ENCODE results near the gene SPEM1.

The SPEM1 gene

DNA sequence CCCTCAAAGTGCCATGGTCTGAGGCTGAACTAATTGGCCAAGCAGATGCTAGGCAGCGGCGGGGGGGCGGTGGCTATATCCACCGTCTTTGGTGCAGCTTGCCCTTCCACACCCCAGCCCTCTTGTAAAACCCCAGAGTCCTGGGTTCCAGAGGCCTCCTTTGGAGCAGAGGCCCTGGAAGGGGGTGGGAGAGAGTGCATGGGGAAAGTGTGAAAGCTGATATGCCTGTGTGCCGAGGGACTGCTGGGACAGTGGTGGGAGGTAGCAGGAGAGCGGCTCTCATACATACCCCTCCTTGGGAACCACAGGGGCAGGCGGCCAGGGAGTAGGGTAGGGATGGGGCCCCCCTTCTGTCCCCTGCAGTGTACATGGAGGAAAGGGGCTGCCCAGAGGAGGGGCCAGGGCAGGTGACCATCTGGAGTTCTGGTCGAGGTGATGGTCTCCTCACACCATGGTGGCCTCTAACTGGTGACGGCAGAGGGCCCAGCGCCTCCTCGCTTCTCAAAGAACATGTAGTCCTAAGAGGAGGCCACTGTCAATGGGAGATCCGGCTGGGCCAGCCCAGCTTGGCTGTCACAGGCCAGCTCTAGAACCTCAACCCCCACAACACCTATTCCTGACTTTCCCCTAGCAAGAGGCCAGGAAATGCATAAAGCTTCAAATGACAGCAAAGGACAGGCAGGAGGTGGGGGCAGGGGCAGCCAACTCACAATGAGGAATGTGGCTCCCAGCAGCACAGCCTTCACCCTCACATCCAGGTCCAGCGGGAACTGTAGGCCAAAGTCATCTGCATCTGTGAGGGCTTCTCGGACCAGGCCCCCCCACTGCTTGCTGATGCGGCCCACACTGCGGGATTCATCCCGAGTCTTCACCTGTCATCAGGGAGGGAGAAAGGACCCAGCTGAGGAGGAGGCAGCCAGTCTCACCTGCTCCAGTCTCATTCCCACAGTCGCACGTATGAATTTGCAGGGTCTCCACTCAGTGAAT lies 29.9 kb upstream of the SPEM1 start:
- TF ChIP-seq CTCF (IDR thresholded peaks at IDR 0.05; ENCODE audit: borderline replicate concordance, control extremely low read depth, extremely low read depth, insufficient read depth, missing control alignments): no peak
- no peak for DNase-seq (ENCODE audit: low spot score)
- in situ Hi-C loops (cut with MboI; ENCODE audit: low sequenced_read_pairs, unreplicated experiment): no loop called here

- in situ Hi-C loops (cut with MboI; ENCODE audit: low sequenced_read_pairs, unreplicated experiment): no loop called here
- no peak for DNase-seq (ENCODE audit: low spot score)
- TF ChIP-seq CTCF (IDR thresholded peaks at IDR 0.05; ENCODE audit: borderline replicate concordance, control extremely low read depth, extremely low read depth, insufficient read depth, missing control alignments): no peak
Observed at GRCh38 chr17:7391307-7391706, 28.8 kb upstream of the SPEM1 start.

DNA sequence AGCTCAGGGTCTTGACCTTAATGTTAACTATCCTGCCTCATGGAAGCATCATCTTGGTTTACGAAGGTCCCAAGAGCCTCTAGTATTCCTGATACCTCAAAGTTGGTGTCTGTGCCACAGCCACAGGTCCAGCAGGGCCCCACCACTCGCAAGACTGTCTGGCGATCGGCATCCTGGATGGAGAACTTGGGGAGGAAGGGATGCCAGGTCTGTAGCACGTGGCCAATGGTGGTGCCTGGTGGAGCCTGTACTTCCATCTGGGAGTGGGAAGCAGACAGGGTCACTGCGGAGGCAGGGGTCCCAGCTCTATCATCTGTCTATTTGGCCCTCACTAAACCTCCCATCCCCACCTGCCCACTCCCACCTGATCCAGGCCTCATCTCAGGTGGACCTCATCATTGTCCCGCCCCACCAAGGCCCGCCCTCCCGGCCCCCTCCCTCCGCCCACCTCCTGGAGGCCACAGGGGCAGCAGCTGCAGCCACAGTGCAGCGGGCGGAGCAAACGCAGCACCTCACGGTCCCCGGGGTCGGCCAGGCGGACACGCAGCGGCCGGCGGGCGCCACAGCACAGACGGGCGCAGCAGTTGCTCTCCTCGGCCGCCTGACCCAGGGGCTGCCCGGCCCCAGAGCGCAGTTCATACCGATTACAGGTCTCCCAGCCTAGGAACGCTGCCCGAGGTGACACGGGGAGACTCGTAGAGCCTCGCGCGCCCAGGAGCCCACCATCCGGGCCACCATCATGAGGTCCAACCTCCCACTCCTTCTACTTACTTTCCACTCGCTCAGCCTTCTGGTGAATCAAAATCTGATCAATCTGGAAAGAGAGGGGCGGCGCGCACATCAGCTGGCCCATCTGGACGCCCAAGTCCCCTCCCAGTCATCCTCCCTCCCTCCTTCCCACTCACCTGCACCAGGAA lies 27.2 kb upstream of the SPEM1 start:
- no peak for DNase-seq (ENCODE audit: low spot score)
- in situ Hi-C loops (cut with MboI; ENCODE audit: low sequenced_read_pairs, unreplicated experiment): no loop called here
- TF ChIP-seq CTCF (IDR thresholded peaks at IDR 0.05; ENCODE audit: borderline replicate concordance, control extremely low read depth, extremely low read depth, insufficient read depth, missing control alignments): no peak

- peak; percentile 82 for DNase-seq (ENCODE audit: low spot score)
- TF ChIP-seq CTCF (IDR thresholded peaks at IDR 0.05; ENCODE audit: borderline replicate concordance, control extremely low read depth, extremely low read depth, insufficient read depth, missing control alignments): peak; percentile 14
- in situ Hi-C loops (cut with MboI; ENCODE audit: low sequenced_read_pairs, unreplicated experiment): no loop called here
Observed at GRCh38 chr17:7393613-7394451, 26.3 kb upstream of the SPEM1 start.

GRCh38 chr17:7394452-7395191 lies 25.5 kb upstream of the SPEM1 start, which contains the start of gene PLSCR3:
PLSCR3 (minus strand) TSS chr17:7394525; CDS start chr17:7394110, 415 bp downstream.
- peak; percentile 97 for DNase-seq (ENCODE audit: low spot score)
- in situ Hi-C loops (cut with MboI; ENCODE audit: low sequenced_read_pairs, unreplicated experiment): no loop called here
- peak; percentile 35 for TF ChIP-seq CTCF (IDR thresholded peaks at IDR 0.05; ENCODE audit: borderline replicate concordance, control extremely low read depth, extremely low read depth, insufficient read depth, missing control alignments)

Data from GM13976 (cell line).